Suprapubic skin (tissue), 4 donors: ENCODE measurements around the gene ID1.

Source experiments
- EP300 ChIP-seq: sonication (generic); formaldehyde crosslinking; IDR thresholded peaks from one replicate; pipeline ENCODE4 v1.6.1; 2017; ENCODE audit warnings: antibody characterized with exemption
- POLR2A ChIP-seq, 2 donors: fragments of 450-650 bp; IDR thresholded peaks; one replicate each; pipeline ENCODE4 v1.6.1; 2017; ENCODE audit warnings: antibody characterized with exemption in 2 of 2, mild to moderate bottlenecking in 2 of 2, moderate library complexity in 2 of 2
- POLR2AphosphoS5 ChIP-seq, 3 donors: sonication (generic); formaldehyde crosslinking; IDR thresholded peaks; one replicate each; pipeline ENCODE4 v1.6.1; 2017; ENCODE audit warnings: antibody characterized with exemption in 3 of 3
- TF ChIP-seq, protein P1 (sequence below), 2 donors: fragments of 200-600 bp in 1 of 2; fragments of 450-650 bp in 1 of 2; sonication (generic) in 1 of 2; IDR thresholded peaks; one replicate each; pipeline ENCODE4 v1.5.1; 2016 to 2019; ENCODE audit warnings: antibody characterized with exemption in 2 of 2, mild to moderate bottlenecking in 1 of 2, moderate library complexity in 1 of 2

DNA sequence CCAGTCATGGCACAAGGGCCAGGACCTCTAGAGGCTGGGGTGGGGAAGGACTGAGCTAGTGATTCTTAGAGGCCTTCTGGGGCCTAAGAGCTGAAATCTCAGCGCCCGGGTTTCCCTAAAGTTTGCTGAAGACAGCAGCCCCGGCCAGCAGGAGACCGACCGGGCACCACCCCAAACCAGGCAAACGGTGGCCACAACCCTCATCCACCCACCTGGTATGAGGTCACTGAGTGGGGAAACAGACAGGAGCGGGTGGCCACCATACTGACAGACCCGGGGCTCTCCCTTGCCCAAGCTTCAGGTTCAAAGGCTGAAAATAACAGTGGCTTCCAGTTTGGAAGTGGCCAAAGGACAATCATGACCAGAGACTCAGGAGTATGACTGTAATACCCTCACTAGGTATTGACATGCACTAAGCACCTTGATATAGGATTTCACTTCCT lies 35.0 kb upstream of the ID1 start:
- no peak for TF ChIP-seq EP300
- TF ChIP-seq POLR2AphosphoS5 (IDR thresholded peaks at IDR 0.05) = no peak
- TF ChIP-seq POLR2A (IDR thresholded peaks at IDR 0.05) = no peak
- TF ChIP-seq, protein P1, sequence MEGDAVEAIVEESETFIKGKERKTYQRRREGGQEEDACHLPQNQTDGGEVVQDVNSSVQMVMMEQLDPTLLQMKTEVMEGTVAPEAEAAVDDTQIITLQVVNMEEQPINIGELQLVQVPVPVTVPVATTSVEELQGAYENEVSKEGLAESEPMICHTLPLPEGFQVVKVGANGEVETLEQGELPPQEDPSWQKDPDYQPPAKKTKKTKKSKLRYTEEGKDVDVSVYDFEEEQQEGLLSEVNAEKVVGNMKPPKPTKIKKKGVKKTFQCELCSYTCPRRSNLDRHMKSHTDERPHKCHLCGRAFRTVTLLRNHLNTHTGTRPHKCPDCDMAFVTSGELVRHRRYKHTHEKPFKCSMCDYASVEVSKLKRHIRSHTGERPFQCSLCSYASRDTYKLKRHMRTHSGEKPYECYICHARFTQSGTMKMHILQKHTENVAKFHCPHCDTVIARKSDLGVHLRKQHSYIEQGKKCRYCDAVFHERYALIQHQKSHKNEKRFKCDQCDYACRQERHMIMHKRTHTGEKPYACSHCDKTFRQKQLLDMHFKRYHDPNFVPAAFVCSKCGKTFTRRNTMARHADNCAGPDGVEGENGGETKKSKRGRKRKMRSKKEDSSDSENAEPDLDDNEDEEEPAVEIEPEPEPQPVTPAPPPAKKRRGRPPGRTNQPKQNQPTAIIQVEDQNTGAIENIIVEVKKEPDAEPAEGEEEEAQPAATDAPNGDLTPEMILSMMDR (IDR thresholded peaks at IDR 0.05) = no peak
